Neural cell (in vitro differentiated cells): ENCODE results near the gene LHX5. TPM values are rescaled to one million over a fixed set of nuclear protein-coding genes. Genes with fewer than 3 reads are reported as not detected.

ENCODE experiments used
- H2AFZ ChIP-seq: fragments of 200-600, 300-800 bp; sonication (generic), shearing (Covaris generic); 2 replicates; pipeline ENCODE4 v1.6.0; 2014; ENCODE audit warnings: low read depth, mild to moderate bottlenecking, antibody characterized with exemption, low read length, moderate library complexity
- H3F3A ChIP-seq: fragments of 200-600 bp; shearing (Covaris generic); 2 replicates; pipeline ENCODE4 v1.6.1; 2016; ENCODE audit warnings: mild to moderate bottlenecking, moderate library complexity, mixed read lengths, antibody characterized with exemption, low read length; ENCODE audit not compliant: insufficient read depth, poor library complexity, severe bottlenecking
- H3K27ac ChIP-seq: fragments of 200-600, 300-800 bp; sonication (generic), shearing (Covaris generic); 2 replicates; pipeline ENCODE4 v1.5.1; 2014; ENCODE audit warnings: mild to moderate bottlenecking, low read length, moderate library complexity
- H3K27me3 ChIP-seq: fragments of 300-800, 200-600 bp; sonication (generic), shearing (Covaris generic); 2 replicates; pipeline ENCODE4 v1.6.0; 2014; ENCODE audit warnings: mild to moderate bottlenecking, low read depth, low read length, moderate library complexity; ENCODE audit not compliant: insufficient read depth
- H3K36me3 ChIP-seq: fragments of 300-800, 200-600 bp; sonication (generic), shearing (Covaris generic); 2 replicates; pipeline ENCODE4 v1.5.1; 2014; ENCODE audit warnings: mild to moderate bottlenecking, antibody characterized with exemption, low read length, moderate library complexity; ENCODE audit not compliant: insufficient read depth
- H3K4me2 ChIP-seq: fragments of 300-800, 200-600 bp; sonication (generic), shearing (Covaris generic); 2 replicates; pipeline ENCODE4 v1.6.0; 2014; ENCODE audit warnings: mild to moderate bottlenecking, low read length
- H3K4me3 ChIP-seq: fragments of 300-800, 200-600 bp; sonication (generic), shearing (Covaris generic); 2 replicates; pipeline ENCODE4 v1.5.1; 2014; ENCODE audit warnings: mild to moderate bottlenecking, low read length, moderate library complexity
- H3K79me2 ChIP-seq: fragments of 200-600 bp; shearing (Covaris generic); replicated peaks from 2 replicates; pipeline ENCODE4 v1.6.0; 2014; ENCODE audit warnings: mild to moderate bottlenecking, low read length, moderate library complexity; ENCODE audit not compliant: insufficient read depth
- H3K9ac ChIP-seq: fragments of 300-800, 200-600 bp; sonication (generic), shearing (Covaris generic); 2 replicates; pipeline ENCODE4 v1.6.1; 2016; ENCODE audit warnings: mild to moderate bottlenecking, low read length, mixed read lengths
- H3K9me2 ChIP-seq: fragments of 200-600 bp; shearing (Covaris generic); 2 replicates; pipeline ENCODE4 v1.6.1; 2016; ENCODE audit warnings: mild to moderate bottlenecking, low read length, mixed read lengths; ENCODE audit not compliant: insufficient read depth
- H3K9me3 ChIP-seq: fragments of 200-600, 300-800 bp; sonication (generic), shearing (Covaris generic); 2 replicates; pipeline ENCODE4 v1.6.1; 2016; ENCODE audit warnings: mild to moderate bottlenecking, mixed run types, low read length, moderate library complexity, mixed read lengths
- H4K20me1 ChIP-seq: fragments of 200-600 bp; shearing (Covaris generic); 2 replicates; pipeline ENCODE4 v1.6.1; 2016; ENCODE audit warnings: mild to moderate bottlenecking, mixed run types; ENCODE audit not compliant: insufficient read depth
- CTCF ChIP-seq: fragments of 450-650 bp; IDR thresholded peaks from 2 replicates; pipeline ENCODE4 v1.5.1; 2014; ENCODE audit warnings: antibody characterized with exemption, mild to moderate bottlenecking, moderate library complexity; ENCODE audit not compliant: poor library complexity, severe bottlenecking
- EP300 ChIP-seq: fragments of 450-650 bp; conservative IDR thresholded peaks from 2 replicates; pipeline ENCODE4 v1.6.1; 2014; ENCODE audit warnings: antibody characterized with exemption, mild to moderate bottlenecking, moderate library complexity; ENCODE audit not compliant: poor library complexity, severe bottlenecking
- EZH2 ChIP-seq: fragments of 200-600, 300-800 bp; shearing (Covaris generic), sonication (generic); IDR thresholded peaks from 2 replicates; pipeline ENCODE4 v1.6.1; 2014; ENCODE audit warnings: antibody characterized with exemption, low read length, borderline replicate concordance, mild to moderate bottlenecking; ENCODE audit not compliant: insufficient read depth, poor library complexity, severe bottlenecking
- MXI1 ChIP-seq: fragments of 450-650 bp; conservative IDR thresholded peaks from 2 replicates; pipeline ENCODE4 v1.6.1; 2014; ENCODE audit warnings: antibody characterized with exemption, mild to moderate bottlenecking; ENCODE audit not compliant: poor library complexity, severe bottlenecking
- POLR2AphosphoS5 ChIP-seq: IDR thresholded peaks from 2 replicates; pipeline ENCODE4 v1.6.1; 2012
- RAD21 ChIP-seq: fragments of 450-650 bp; conservative IDR thresholded peaks from 2 replicates; pipeline ENCODE4 v1.6.1; 2014; ENCODE audit warnings: antibody characterized with exemption, mild to moderate bottlenecking, moderate library complexity
- REST ChIP-seq: IDR thresholded peaks from 2 replicates; pipeline ENCODE4 v1.6.1; 2012; ENCODE audit warnings: borderline replicate concordance
- SMC3 ChIP-seq: fragments of 450-650 bp; conservative IDR thresholded peaks from 2 replicates; pipeline ENCODE4 v1.6.1; 2014; ENCODE audit warnings: antibody characterized with exemption, mild to moderate bottlenecking, moderate library complexity; ENCODE audit not compliant: poor library complexity
- TAF1 ChIP-seq: IDR thresholded peaks from 2 replicates; pipeline ENCODE4 v1.6.1; 2012; ENCODE audit warnings: low read depth
- polyA minus RNA-seq: library from RNA; depleted of rRNA, polyadenylated mRNA; stranded (reverse); fragments of >200 nt; gene quantifications from 2 replicates; pipeline ENCODE4 v1.2.3, GENCODE V29; 2014
- polyA plus RNA-seq: library from polyadenylated mRNA; depleted of rRNA; stranded (reverse); fragments of >200 nt; gene quantifications from 2 replicates; pipeline ENCODE4 v1.2.3, GENCODE V29; 2014

LHX5 gene
- 2.0 and 3.8 TPM in 2 replicates for polyA plus RNA-seq
- 4.1 and 5.6 TPM in 2 replicates for polyA minus RNA-seq

- peak within 1 kb of the TSS; percentile 68 for H3K4me3 ChIP-seq
Measured at GRCh38 chr12:113471619-113472171, at the start of gene LHX5. LHX5 (minus strand) TSS chr12:113471871; CDS start chr12:113471498, 373 bp downstream.

More at GRCh38 chr12:113471619-113472171, at the start of gene LHX5:
- peaks cover 18% of the 10 kb centered on the region for H3K9me3 ChIP-seq
- H3K9me2 ChIP-seq, result no peaks in the 10 kb centered on the region
- H4K20me1 ChIP-seq, result no peaks in the 10 kb centered on the region
- no peak within 1 kb of the TSS for H2AFZ ChIP-seq
- peak within 1 kb of the TSS; percentile 34 for H3K27ac ChIP-seq
- H3F3A ChIP-seq, result no peaks in the 10 kb centered on the region
- H3K36me3 ChIP-seq, result no peaks in the 10 kb centered on the region
- no peaks in the 10 kb centered on the region for H3K79me2 ChIP-seq
- no peak within 1 kb of the TSS for H3K4me2 ChIP-seq
- peak within 1 kb of the TSS; percentile 60 for H3K9ac ChIP-seq
- TF ChIP-seq EP300, result no peak
- TF ChIP-seq SMC3, result no peak
- TF ChIP-seq TAF1, result peak; percentile 17
- no peak for TF ChIP-seq REST
- no peak for TF ChIP-seq CTCF
- TF ChIP-seq MXI1, result peak; percentile 20
- TF ChIP-seq POLR2AphosphoS5, result peak; percentile 74
- TF ChIP-seq EZH2, result no peak
- TF ChIP-seq RAD21, result no peak
- H3K27me3 ChIP-seq, result peaks cover 99% of the 10 kb centered on the region
